Panc1 (cell line): ENCODE results near the gene RBBP6. TPM values are rescaled to one million over a fixed set of nuclear protein-coding genes. Genes with fewer than 3 reads are reported as not detected.
A peak's percentile ranks its signal among the peaks of the same experiment; 100 is the strongest.

ENCODE experiments used
- ATAC-seq: fragments of 200-7000 bp; cut with Tn5 transposase; 2 replicates; pipeline ENCODE4 v1.9.1; 2020; ENCODE audit warnings: mild to moderate bottlenecking, moderate library complexity
- Bru-seq: library from RNA; stranded (reverse); fragments of 400-500 nt; gene quantifications from one replicate; lab custom pipeline; 2021; lab: Mats Ljungman, UMichigan
- BruChase-seq, 2 experiments: library from RNA; stranded (reverse); fragments of 400-500 nt; gene quantifications; one replicate each; lab custom pipeline; 2021; lab: Mats Ljungman, UMichigan
- BruUV-seq: library from RNA; stranded (reverse); fragments of 400-500 nt; replicated peaks from 2 replicates; lab custom pipeline; 2021; lab: Mats Ljungman, UMichigan
- CTCF ChIA-PET: fragments of 300-600 bp; sonication (Branson Sonifier 250); formaldehyde crosslinking; loops from one replicate; lab custom pipeline; 2022; ENCODE audit warnings: antibody characterized with exemption; lab: Charles Lee
- POLR2A ChIA-PET: fragments of 300-600 bp; sonication (Branson Sonifier 250); formaldehyde crosslinking; loops from one replicate; lab custom pipeline; 2022; ENCODE audit warnings: antibody characterized with exemption; lab: Charles Lee
- DNase-seq: peaks from one replicate; pipeline ENCODE4 v3.0.0-alpha.2; 2010; ENCODE audit warnings: low read depth, low spot score
- H3K27ac ChIP-seq: 2 replicates; pipeline ENCODE4 v1.5.1; 2011; ENCODE audit warnings: mild to moderate bottlenecking, low read length, inconsistent platforms
- H3K27me3 ChIP-seq: fragments of 200-500 bp; sonication (Bioruptor generic); 2 replicates; pipeline ENCODE4 v1.6.0; 2014; ENCODE audit warnings: low read length, inconsistent platforms; ENCODE audit not compliant: control insufficient read depth, insufficient read depth
- H3K36me3 ChIP-seq: fragments of 200-500 bp; sonication (Bioruptor generic); 2 replicates; pipeline ENCODE4 v1.5.1; 2014; ENCODE audit warnings: inconsistent platforms, mild to moderate bottlenecking, low read length, moderate library complexity; ENCODE audit not compliant: control insufficient read depth, insufficient read depth
- H3K4me1 ChIP-seq: 2 replicates; pipeline ENCODE4 v1.5.1; 2011; ENCODE audit warnings: inconsistent platforms, mild to moderate bottlenecking, low read length, moderate library complexity; ENCODE audit not compliant: control insufficient read depth, insufficient read depth
- H3K4me3 ChIP-seq, 2 experiments: 2 replicates each; pipeline ENCODE4 v1.5.1; 2011 to 2012; ENCODE audit warnings: low read depth in 2 of 2, low read length in 2 of 2, mild to moderate bottlenecking in 2 of 2, inconsistent platforms in 1 of 2, moderate library complexity in 1 of 2
- H3K9me3 ChIP-seq: fragments of 200-500 bp; sonication (Bioruptor generic); 2 replicates; pipeline ENCODE4 v1.5.1; 2014; ENCODE audit warnings: low read depth, mild to moderate bottlenecking, inconsistent platforms, low read length, moderate library complexity; ENCODE audit not compliant: control insufficient read depth, insufficient read depth
- CTCF ChIP-seq: fragments of 450-650 bp; IDR thresholded peaks from 2 replicates; pipeline ENCODE4 v1.5.1; 2017; ENCODE audit warnings: mild to moderate bottlenecking
- POLR2AphosphoS5 ChIP-seq: IDR thresholded peaks from 2 replicates; pipeline ENCODE4 v1.6.1; 2012; ENCODE audit warnings: mild to moderate bottlenecking, low read depth, low read length, moderate library complexity
- SIN3A ChIP-seq: IDR thresholded peaks from 2 replicates; pipeline ENCODE4 v1.6.1; 2012; ENCODE audit warnings: low read depth, mild to moderate bottlenecking, low read length, moderate library complexity, borderline replicate concordance; ENCODE audit not compliant: insufficient read depth
- TCF7L2 ChIP-seq: IDR thresholded peaks from 2 replicates; pipeline ENCODE4 v1.6.1; 2011; ENCODE audit warnings: mild to moderate bottlenecking, low read depth, low read length, inconsistent platforms
- in situ Hi-C: cut with HindIII; loops from 2 replicates; pipeline ENCODE4 v1.10.0; 2016; ENCODE audit warnings: low sequenced_read_pairs, low pct_unique_long_range_greater_than_20kb
- intact Hi-C: fragments of 100-400 bp; cut with micrococcal nuclease; formaldehyde crosslinking; loops from one replicate; pipeline ENCODE4 v1.10.0; 2022; ENCODE audit not compliant: unreplicated experiment
- long read RNA-seq: library from polyadenylated mRNA; unstranded; transcript quantifications from one replicate; pipeline ENCODE4 v2.0.0, GENCODE V29; 2021; ENCODE audit not compliant: unreplicated experiment
- polyA plus RNA-seq: library from polyadenylated mRNA; unstranded; fragments of >200 nt; gene quantifications from one replicate; pipeline ENCODE4 v1.2.1, GENCODE V29; 2012; ENCODE audit warnings: missing spikeins; ENCODE audit not compliant: insufficient read length
- total RNA-seq: library from RNA; stranded (reverse); gene quantifications from one replicate; pipeline ENCODE4 v1.2.1, GENCODE V29; 2021; ENCODE audit not compliant: unreplicated experiment
- TF ChIP-seq, protein P1 (sequence below), 2 experiments: IDR thresholded peaks; 2 replicates each; pipeline ENCODE4 v1.6.1; 2011 to 2012; ENCODE audit warnings: low read depth in 2 of 2, control low read depth in 1 of 2, low read length in 1 of 2, mild to moderate bottlenecking in 1 of 2, moderate library complexity in 1 of 2; ENCODE audit not compliant: insufficient read depth in 1 of 2

The RBBP6 gene
- total RNA-seq (42.7 TPM), Bru-seq, nascent RNA (percentile 97 among the genes with signal in this experiment), BruChase-seq, experiment 1, labeled RNA remaining after a 2-hour chase (percentile 97 among the genes with signal in this experiment), BruChase-seq, experiment 2, labeled RNA remaining after a 6-hour chase (percentile 92 among the genes with signal in this experiment)
- 17.2 TPM for polyA plus RNA-seq
- long read RNA-seq, full-length matches to known transcripts = 5 of 90 reads
- long read RNA-seq, partial matches to known transcripts = 61 of 90 reads
- long read RNA-seq, other reads (novel, unspliced or antisense) = 24 of 90 reads

GRCh38 chr16:24539295-24539849 is at the start of gene RBBP6:
Gene RBBP6 (plus strand): TSS chr16:24539566. CDS start chr16:24540627, 1,061 bp downstream.
- ATAC-seq (peak; percentile 97), DNase-seq (peak; percentile 78)
- ChIA-PET CTCF (no interaction called here), POLR2A (no interaction called here)
- H3K4me3 ChIP-seq = peak within 1 kb of the TSS; percentile 93 to 96
- TF ChIP-seq POLR2AphosphoS5 = peak; percentile 94
- TF ChIP-seq TCF7L2 = peak; percentile 91
- peak; percentile 68 for TF ChIP-seq CTCF
- TF ChIP-seq, protein P1, sequence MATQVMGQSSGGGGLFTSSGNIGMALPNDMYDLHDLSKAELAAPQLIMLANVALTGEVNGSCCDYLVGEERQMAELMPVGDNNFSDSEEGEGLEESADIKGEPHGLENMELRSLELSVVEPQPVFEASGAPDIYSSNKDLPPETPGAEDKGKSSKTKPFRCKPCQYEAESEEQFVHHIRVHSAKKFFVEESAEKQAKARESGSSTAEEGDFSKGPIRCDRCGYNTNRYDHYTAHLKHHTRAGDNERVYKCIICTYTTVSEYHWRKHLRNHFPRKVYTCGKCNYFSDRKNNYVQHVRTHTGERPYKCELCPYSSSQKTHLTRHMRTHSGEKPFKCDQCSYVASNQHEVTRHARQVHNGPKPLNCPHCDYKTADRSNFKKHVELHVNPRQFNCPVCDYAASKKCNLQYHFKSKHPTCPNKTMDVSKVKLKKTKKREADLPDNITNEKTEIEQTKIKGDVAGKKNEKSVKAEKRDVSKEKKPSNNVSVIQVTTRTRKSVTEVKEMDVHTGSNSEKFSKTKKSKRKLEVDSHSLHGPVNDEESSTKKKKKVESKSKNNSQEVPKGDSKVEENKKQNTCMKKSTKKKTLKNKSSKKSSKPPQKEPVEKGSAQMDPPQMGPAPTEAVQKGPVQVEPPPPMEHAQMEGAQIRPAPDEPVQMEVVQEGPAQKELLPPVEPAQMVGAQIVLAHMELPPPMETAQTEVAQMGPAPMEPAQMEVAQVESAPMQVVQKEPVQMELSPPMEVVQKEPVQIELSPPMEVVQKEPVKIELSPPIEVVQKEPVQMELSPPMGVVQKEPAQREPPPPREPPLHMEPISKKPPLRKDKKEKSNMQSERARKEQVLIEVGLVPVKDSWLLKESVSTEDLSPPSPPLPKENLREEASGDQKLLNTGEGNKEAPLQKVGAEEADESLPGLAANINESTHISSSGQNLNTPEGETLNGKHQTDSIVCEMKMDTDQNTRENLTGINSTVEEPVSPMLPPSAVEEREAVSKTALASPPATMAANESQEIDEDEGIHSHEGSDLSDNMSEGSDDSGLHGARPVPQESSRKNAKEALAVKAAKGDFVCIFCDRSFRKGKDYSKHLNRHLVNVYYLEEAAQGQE (IDR thresholded peaks at IDR 0.05; ENCODE audit: insufficient read depth in 1 of 2, low read depth in 2 of 2, low read length in 1 of 2) = peak in 1 of 2 experiments; percentile 30; a peak in 1 of 4 replicates
- TF ChIP-seq SIN3A = no peak
- H3K4me1 ChIP-seq = peaks cover 21% of the 10 kb centered on the region
- BruUV-seq = no TSS peak
- no peaks in the 10 kb centered on the region for H3K9me3 ChIP-seq
- H3K36me3 ChIP-seq = peaks cover 4% of the 10 kb centered on the region
- intact Hi-C loops = no loop called here
- peak within 1 kb of the TSS; percentile 94 for H3K27ac ChIP-seq
- no peaks in the 10 kb centered on the region for H3K27me3 ChIP-seq
- in situ Hi-C loops = no loop called here

DNA sequence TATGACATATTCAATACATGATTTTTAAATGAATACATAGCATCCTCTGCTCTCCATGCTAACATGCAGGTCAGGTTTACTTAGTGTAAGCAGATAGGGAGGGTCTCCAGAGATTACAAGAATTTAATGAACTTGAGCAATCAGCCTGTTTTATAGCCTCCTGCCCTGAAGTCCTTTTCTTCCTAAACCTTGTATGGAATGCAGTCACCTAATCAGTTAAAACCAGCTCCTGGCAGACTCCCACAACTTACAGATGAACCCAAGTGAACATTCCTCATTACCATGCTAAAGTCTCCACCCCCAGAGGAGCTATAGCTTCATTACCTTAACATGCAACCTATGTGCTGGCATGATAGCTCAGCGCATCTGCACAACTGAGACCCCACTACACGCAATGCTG is 48.5 kb upstream of the RBBP6 start:
- no peaks in the 10 kb centered on the region for H3K4me1 ChIP-seq
- TF ChIP-seq, protein P1 (IDR thresholded peaks at IDR 0.05; ENCODE audit: insufficient read depth in 1 of 2, low read depth in 2 of 2, low read length in 1 of 2) = no peak
- no peak for TF ChIP-seq SIN3A
- TF ChIP-seq POLR2AphosphoS5 = no peak
- TF ChIP-seq CTCF = no peak
- TF ChIP-seq TCF7L2 = no peak
- no peak for DNase-seq
- CTCF ChIA-PET = interaction anchor here (0.8 to 1.1 kb wide), 2 partner anchors 420 to 448 kb away, joined by 3 read pairs; no protein-coding TSS in a partner anchor
- H3K27ac ChIP-seq = no peak overlapping the region
- H3K4me3 ChIP-seq = no peak overlapping the region
- in situ Hi-C loops (no loop called here), intact Hi-C loops (no loop called here)
- no peaks in the 10 kb centered on the region for H3K36me3 ChIP-seq
- H3K27me3 ChIP-seq = no peaks in the 10 kb centered on the region
- H3K9me3 ChIP-seq = no peaks in the 10 kb centered on the region
- ATAC-seq = no peak
- BruUV-seq = no TSS peak
- POLR2A ChIA-PET = interaction anchor here (0.6 kb wide), 1 partner anchor 189 kb away, joined by 5 read pairs; no protein-coding TSS in a partner anchor
